SU-DHL-6 (cell line): ENCODE data around the gene MLH1.
"Not testable (repeated sequence)": the region's sequence is repeated elsewhere in the genome, so short reads cannot be mapped to it uniquely, and the experiment has no call there.

ENCODE experiments used
- H2AFZ ChIP-seq: fragments of 200-600 bp; sonication (generic); 2 replicates; pipeline ENCODE4 v1.6.1; 2014; ENCODE audit warnings: low read depth, mild to moderate bottlenecking, moderate library complexity, mixed read lengths, antibody characterized with exemption, low read length; ENCODE audit not compliant: severe bottlenecking
- H3F3A ChIP-seq: fragments of 200-600 bp; shearing (Covaris generic); 2 replicates; pipeline ENCODE4 v1.6.0; 2016; ENCODE audit warnings: antibody characterized with exemption, mild to moderate bottlenecking; ENCODE audit not compliant: insufficient read depth
- H3K27ac ChIP-seq: fragments of 200-600 bp; sonication (generic); 2 replicates; pipeline ENCODE4 v1.5.1; 2016; ENCODE audit warnings: low read depth, mild to moderate bottlenecking, low read length, moderate library complexity, mixed read lengths
- H3K27me3 ChIP-seq: fragments of 200-600 bp; sonication (generic), shearing (Covaris generic); 2 replicates; pipeline ENCODE4 v1.6.0; 2014; ENCODE audit warnings: mild to moderate bottlenecking, low read length
- H3K36me3 ChIP-seq: fragments of 200-600 bp; sonication (generic); 2 replicates; pipeline ENCODE4 v1.6.1; 2014; ENCODE audit warnings: mild to moderate bottlenecking, low read length, mixed read lengths
- H3K4me2 ChIP-seq: fragments of 300-600, 200-600 bp; shearing (Covaris generic), sonication (generic); 2 replicates; pipeline ENCODE4 v1.6.0; 2014; ENCODE audit warnings: low read length, low read depth, mild to moderate bottlenecking; ENCODE audit not compliant: poor library complexity, severe bottlenecking
- H3K4me3 ChIP-seq: fragments of 200-600 bp; sonication (generic); 2 replicates; pipeline ENCODE4 v1.5.1; 2014; ENCODE audit warnings: antibody characterized with exemption, low read length, mild to moderate bottlenecking, mixed read lengths; ENCODE audit not compliant: insufficient read depth, poor library complexity, severe bottlenecking
- H3K79me2 ChIP-seq: fragments of 200-600 bp; sonication (generic); 2 replicates; pipeline ENCODE4 v1.6.1; 2014; ENCODE audit warnings: mild to moderate bottlenecking, low read length, moderate library complexity; ENCODE audit not compliant: insufficient read depth
- H3K9ac ChIP-seq: fragments of 200-600 bp; sonication (generic); 2 replicates; pipeline ENCODE4 v1.7.0; 2014; ENCODE audit warnings: mild to moderate bottlenecking, low read length
- H3K9me2 ChIP-seq: fragments of 200-600 bp; sonication (generic); replicated peaks from 2 replicates; pipeline ENCODE4 v1.6.1; 2014; ENCODE audit warnings: low read length; ENCODE audit not compliant: insufficient read depth
- H3K9me3 ChIP-seq: fragments of 200-600 bp; sonication (generic); 2 replicates; pipeline ENCODE4 v1.6.1; 2014; ENCODE audit warnings: low read length, mixed read lengths; ENCODE audit not compliant: insufficient read depth
- H4K20me1 ChIP-seq: fragments of 200-600 bp; sonication (generic); 2 replicates; pipeline ENCODE4 v1.6.1; 2014; ENCODE audit warnings: low read depth, mild to moderate bottlenecking, antibody characterized with exemption, low read length, moderate library complexity, mixed read lengths
- CTCF ChIP-seq: fragments of 200-600 bp; sonication (generic); IDR thresholded peaks from one replicate; pipeline ENCODE4 v1.5.1; 2017; ENCODE audit warnings: antibody characterized with exemption, mild to moderate bottlenecking, low read length, moderate library complexity; ENCODE audit not compliant: insufficient read depth, poor library complexity, severe bottlenecking
- EZH2phosphoT487 ChIP-seq: fragments of 200-600 bp; sonication (generic), shearing (Covaris generic); conservative IDR thresholded peaks from 2 replicates; pipeline ENCODE4 v1.6.1; 2018; ENCODE audit warnings: mild to moderate bottlenecking, antibody characterized with exemption, low read length, moderate library complexity, mixed read lengths

Gene MLH1

DNA sequence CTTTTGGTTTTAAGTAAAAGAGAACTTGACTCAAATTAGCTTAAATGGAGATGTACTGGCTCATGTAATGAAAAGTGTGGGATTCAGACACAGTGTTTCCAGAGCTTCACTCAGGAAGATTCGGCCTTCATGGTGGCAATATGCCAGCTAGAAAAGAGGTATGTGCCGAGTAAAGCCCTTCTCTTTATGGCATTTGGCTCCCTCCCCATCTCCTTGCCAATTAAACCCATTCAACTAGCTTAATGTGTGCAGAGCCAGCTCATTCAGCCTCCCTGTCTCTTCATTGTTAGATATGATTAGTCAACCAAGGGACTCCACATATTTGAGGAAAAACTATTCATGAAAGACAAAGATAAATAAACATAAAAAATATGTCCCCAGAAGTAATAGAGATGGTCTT is 33.5 kb upstream of the MLH1 start:
- no peak overlapping the region for H3K4me2 ChIP-seq
- H3K36me3 ChIP-seq = no peaks in the 10 kb centered on the region
- H3K27me3 ChIP-seq = no peaks in the 10 kb centered on the region
- no peaks in the 10 kb centered on the region for H3K79me2 ChIP-seq
- no peaks in the 10 kb centered on the region for H4K20me1 ChIP-seq
- no peak overlapping the region for H3K27ac ChIP-seq
- TF ChIP-seq CTCF = no peak
- no peak for TF ChIP-seq EZH2phosphoT487
- peak overlapping the region; percentile 27 for H2AFZ ChIP-seq
- H3K9me3 ChIP-seq = no peaks in the 10 kb centered on the region
- no peaks in the 10 kb centered on the region for H3K9me2 ChIP-seq
- H3K4me3 ChIP-seq = no peak overlapping the region
- H3K9ac ChIP-seq = no peak overlapping the region
- H3F3A ChIP-seq = peaks cover 5% of the 10 kb centered on the region

GRCh38 chr3:36960502-36960901 is 32.8 kb upstream of the MLH1 start:
- TF ChIP-seq EZH2phosphoT487 = no peak
- TF ChIP-seq CTCF = no peak
- H2AFZ ChIP-seq = no peak overlapping the region
- H3K4me2 ChIP-seq = no peak overlapping the region
- H3F3A ChIP-seq = peaks cover 5% of the 10 kb centered on the region
- no peaks in the 10 kb centered on the region for H4K20me1 ChIP-seq
- H3K27ac ChIP-seq = no peak overlapping the region
- no peaks in the 10 kb centered on the region for H3K9me3 ChIP-seq
- no peaks in the 10 kb centered on the region for H3K36me3 ChIP-seq
- no peak overlapping the region for H3K9ac ChIP-seq
- H3K4me3 ChIP-seq = no peak overlapping the region
- H3K79me2 ChIP-seq = no peaks in the 10 kb centered on the region
- no peaks in the 10 kb centered on the region for H3K27me3 ChIP-seq
- H3K9me2 ChIP-seq = no peaks in the 10 kb centered on the region

DNA sequence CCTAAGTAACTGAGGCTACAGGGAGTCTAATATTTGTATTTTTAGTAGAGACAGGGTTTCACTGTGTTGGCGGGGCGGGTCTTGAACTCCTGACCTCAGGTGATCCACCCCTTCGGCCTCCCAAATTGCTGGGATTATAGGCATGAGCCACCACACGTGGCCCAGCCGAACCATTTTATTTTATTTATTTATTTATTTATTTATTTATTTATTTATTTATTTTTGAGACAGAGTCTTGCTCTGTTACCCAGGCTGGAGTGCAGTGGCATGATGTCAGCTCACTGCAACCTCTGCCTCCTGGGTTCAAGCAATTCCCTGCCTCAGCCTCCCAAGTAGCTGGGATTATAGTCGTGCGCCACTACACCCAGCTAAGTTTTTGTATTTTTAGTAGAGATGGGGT is 30.3 kb upstream of the MLH1 start:
- H3F3A ChIP-seq, H3K9me3 ChIP-seq, H3K36me3 ChIP-seq, H3K9me2 ChIP-seq, H4K20me1 ChIP-seq, H3K79me2 ChIP-seq, H3K27ac ChIP-seq, H3K4me2 ChIP-seq, H3K9ac ChIP-seq, H3K27me3 ChIP-seq, H3K4me3 ChIP-seq, H2AFZ ChIP-seq: not testable (repeated sequence)

- Histone ChIP-seq H3K9ac (no peak overlapping the region), H3K79me2 (no peaks in the 10 kb centered on the region), H3K27me3 (no peaks in the 10 kb centered on the region), H3K4me3 (no peak overlapping the region), H3K9me2 (no peaks in the 10 kb centered on the region), H3K4me2 (no peak overlapping the region), H4K20me1 (no peaks in the 10 kb centered on the region), H2AFZ (no peak overlapping the region), H3K36me3 (no peaks in the 10 kb centered on the region), H3K27ac (no peak overlapping the region), H3F3A (no peaks in the 10 kb centered on the region), H3K9me3 (no peaks in the 10 kb centered on the region)
- TF ChIP-seq CTCF = no peak
- TF ChIP-seq EZH2phosphoT487 = no peak
These were observed 29.0 kb upstream of the MLH1 start for GRCh38 chr3:36964331-36964730.
